ENCODE results near the gene CNTNAP2. TPM values are rescaled to one million over a fixed set of nuclear protein-coding genes. Genes with fewer than 3 reads are reported as not detected.

The CNTNAP2 gene
- total RNA-seq, 4 donors from 2014 or later, result not detected

DNA sequence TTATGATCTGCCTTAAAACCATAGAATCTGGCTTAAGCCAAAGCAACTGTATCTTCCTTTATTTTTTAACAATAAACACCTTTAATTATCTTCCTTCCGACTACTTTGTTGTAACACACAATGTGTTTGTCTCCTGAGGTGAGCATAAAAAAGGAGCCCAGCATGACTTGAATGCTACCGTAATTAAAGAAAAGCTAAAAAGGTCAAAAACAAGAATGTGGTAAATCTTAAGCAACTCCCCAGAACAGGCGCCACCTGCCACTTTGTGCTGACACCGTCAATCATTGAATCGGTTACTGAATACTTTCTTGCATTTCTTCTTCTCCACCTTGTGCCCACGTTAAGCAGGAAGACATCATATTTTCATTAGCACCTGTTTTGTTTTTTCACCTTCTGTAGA lies 1904.1 kb downstream of the CNTNAP2 start:
- Histone ChIP-seq H3K9me3 (no peaks in the 10 kb centered on the region), H3K36me3 (no peaks in the 10 kb centered on the region), H3K4me3 (no peak overlapping the region), H3K27me3 (no peaks in the 10 kb centered on the region), H3K27ac (no peak overlapping the region), H3K4me1 (no peaks in the 10 kb centered on the region)
- in situ Hi-C loops (cut with MboI; ENCODE audit: low sequenced_read_pairs in 4 of 4), result no loop called here
- intact Hi-C loops (cut with DNase I; ENCODE audit: low total_unique reads), result no loop called here
- TF ChIP-seq POLR2A (IDR thresholded peaks at IDR 0.05), result no peak
- TF ChIP-seq, protein P1, sequence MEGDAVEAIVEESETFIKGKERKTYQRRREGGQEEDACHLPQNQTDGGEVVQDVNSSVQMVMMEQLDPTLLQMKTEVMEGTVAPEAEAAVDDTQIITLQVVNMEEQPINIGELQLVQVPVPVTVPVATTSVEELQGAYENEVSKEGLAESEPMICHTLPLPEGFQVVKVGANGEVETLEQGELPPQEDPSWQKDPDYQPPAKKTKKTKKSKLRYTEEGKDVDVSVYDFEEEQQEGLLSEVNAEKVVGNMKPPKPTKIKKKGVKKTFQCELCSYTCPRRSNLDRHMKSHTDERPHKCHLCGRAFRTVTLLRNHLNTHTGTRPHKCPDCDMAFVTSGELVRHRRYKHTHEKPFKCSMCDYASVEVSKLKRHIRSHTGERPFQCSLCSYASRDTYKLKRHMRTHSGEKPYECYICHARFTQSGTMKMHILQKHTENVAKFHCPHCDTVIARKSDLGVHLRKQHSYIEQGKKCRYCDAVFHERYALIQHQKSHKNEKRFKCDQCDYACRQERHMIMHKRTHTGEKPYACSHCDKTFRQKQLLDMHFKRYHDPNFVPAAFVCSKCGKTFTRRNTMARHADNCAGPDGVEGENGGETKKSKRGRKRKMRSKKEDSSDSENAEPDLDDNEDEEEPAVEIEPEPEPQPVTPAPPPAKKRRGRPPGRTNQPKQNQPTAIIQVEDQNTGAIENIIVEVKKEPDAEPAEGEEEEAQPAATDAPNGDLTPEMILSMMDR (IDR thresholded peaks at IDR 0.05 in 4 of 5, conservative IDR thresholded peaks at IDR 0.05 in 1 of 5), result no peak
- DNase-seq, result no peak
- ATAC-seq, result no peak

DNA sequence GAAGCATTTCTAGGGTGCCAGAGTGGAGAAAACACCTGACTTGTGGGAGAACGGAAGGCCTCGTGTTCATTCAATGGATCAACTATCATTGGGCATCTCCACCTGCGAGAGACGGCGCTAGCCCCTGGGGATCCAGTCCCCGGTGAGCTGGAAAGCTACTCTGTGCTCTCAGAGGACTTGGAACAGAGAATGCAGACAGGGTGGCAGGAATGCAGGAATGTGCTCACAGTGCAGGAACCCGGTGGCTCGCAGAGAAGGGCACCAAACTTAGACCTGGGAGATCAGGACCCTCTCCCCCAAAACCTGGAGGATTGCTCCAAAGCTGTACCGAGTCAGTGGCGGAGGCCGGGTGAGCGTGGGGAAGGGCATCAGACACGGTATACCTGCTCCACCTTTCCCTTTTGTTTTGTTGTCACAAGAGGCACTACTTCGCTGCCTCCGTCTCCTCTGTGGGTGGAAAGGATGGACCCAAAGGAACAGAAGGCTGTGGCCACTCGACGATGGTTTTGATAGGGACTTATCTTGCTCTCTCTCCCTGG lies 1905.0 kb downstream of the CNTNAP2 start:
- no peak for TF ChIP-seq POLR2A (IDR thresholded peaks at IDR 0.05)
- TF ChIP-seq, protein P1 (IDR thresholded peaks at IDR 0.05 in 4 of 5, conservative IDR thresholded peaks at IDR 0.05 in 1 of 5), result no peak
- in situ Hi-C loops (cut with MboI; ENCODE audit: low sequenced_read_pairs in 4 of 4) (no loop called here), intact Hi-C loops (cut with DNase I; ENCODE audit: low total_unique reads) (no loop called here)
- no peak overlapping the region for H3K27ac ChIP-seq
- no peak overlapping the region for H3K4me3 ChIP-seq
- no peak for ATAC-seq
- no peaks in the 10 kb centered on the region for H3K36me3 ChIP-seq
- no peaks in the 10 kb centered on the region for H3K9me3 ChIP-seq
- H3K27me3 ChIP-seq, result no peaks in the 10 kb centered on the region
- no peak for DNase-seq
- H3K4me1 ChIP-seq, result no peaks in the 10 kb centered on the region

DNA sequence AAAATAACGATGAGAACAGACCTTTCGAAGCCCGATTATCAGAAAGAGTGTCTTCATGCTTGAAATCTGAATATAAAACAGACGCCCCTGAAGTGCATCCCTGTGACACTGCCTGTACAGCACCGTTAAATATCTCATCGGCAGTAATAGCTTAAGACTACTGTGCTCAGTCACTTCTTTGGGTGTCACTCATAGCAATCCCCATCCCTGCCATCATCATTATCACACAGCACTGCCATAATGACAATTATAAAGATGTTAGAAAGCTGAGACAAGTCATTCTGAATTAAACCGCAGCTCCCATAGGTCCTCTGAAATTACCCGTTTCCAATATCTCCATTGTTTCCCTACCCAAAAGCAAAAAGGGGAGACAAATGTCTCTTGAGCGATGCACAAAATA lies 1906.2 kb downstream of the CNTNAP2 start:
- intact Hi-C loops (cut with DNase I; ENCODE audit: low total_unique reads) (no loop called here), in situ Hi-C loops (cut with MboI; ENCODE audit: low sequenced_read_pairs in 4 of 4) (no loop called here)
- Histone ChIP-seq H3K27ac (no peak overlapping the region), H3K27me3 (no peaks in the 10 kb centered on the region), H3K4me3 (no peak overlapping the region), H3K4me1 (no peaks in the 10 kb centered on the region), H3K36me3 (no peaks in the 10 kb centered on the region), H3K9me3 (no peaks in the 10 kb centered on the region)
- ATAC-seq, result no peak
- no peak for DNase-seq
- no peak for TF ChIP-seq POLR2A (IDR thresholded peaks at IDR 0.05)
- TF ChIP-seq, protein P1 (IDR thresholded peaks at IDR 0.05 in 4 of 5, conservative IDR thresholded peaks at IDR 0.05 in 1 of 5), result no peak

DNA sequence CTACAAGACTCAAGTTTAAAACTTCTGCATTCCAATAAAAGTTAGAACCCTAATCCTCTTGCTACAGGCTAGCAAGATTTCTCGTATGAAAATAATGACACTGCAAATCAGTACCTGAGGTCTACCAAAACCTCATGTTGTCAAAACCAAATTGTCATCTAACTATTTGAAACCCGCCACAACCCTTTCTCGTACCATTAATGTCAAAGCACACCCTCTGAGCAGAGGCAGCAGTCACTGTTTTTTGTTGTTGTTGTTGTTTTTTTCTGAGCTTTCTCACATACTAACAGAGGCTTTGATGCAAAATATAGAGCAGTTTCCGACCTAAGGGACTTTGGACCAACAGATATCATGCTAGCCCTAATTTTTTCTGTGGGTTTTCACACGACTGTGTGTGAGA lies 1910.1 kb downstream of the CNTNAP2 start:
- ATAC-seq (no peak), DNase-seq (no peak)
- Histone ChIP-seq H3K4me3 (no peak overlapping the region), H3K36me3 (no peaks in the 10 kb centered on the region), H3K27me3 (no peaks in the 10 kb centered on the region), H3K9me3 (no peaks in the 10 kb centered on the region), H3K4me1 (no peaks in the 10 kb centered on the region), H3K27ac (no peak overlapping the region)
- intact Hi-C loops (cut with DNase I; ENCODE audit: low total_unique reads) (no loop called here), in situ Hi-C loops (cut with MboI; ENCODE audit: low sequenced_read_pairs in 4 of 4) (no loop called here)
- no peak for TF ChIP-seq POLR2A (IDR thresholded peaks at IDR 0.05)
- TF ChIP-seq, protein P1 (IDR thresholded peaks at IDR 0.05 in 4 of 5, conservative IDR thresholded peaks at IDR 0.05 in 1 of 5), result no peak

DNA sequence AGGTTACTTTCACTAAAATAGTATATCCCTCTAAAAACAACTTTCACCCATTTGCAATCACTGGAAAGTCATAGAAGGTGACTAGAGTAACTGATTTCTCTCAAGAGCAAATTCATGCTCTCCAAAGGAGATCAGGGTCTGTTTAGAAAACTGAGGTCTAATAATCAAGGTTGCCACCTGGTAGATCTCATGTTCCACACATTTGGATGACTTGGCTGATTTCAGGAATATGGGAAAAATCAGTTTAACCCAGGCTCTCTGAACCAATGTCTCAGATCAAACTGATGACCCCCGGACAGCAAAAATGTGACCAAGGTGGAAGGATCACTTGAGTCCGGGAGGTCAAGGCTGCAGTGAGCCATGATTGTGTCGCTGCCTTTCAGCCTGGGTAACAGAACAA lies 1911.6 kb downstream of the CNTNAP2 start:
- no peaks in the 10 kb centered on the region for H3K9me3 ChIP-seq
- H3K4me3 ChIP-seq, result no peak overlapping the region
- no peaks in the 10 kb centered on the region for H3K36me3 ChIP-seq
- intact Hi-C loops (cut with DNase I; ENCODE audit: low total_unique reads) (no loop called here), in situ Hi-C loops (cut with MboI; ENCODE audit: low sequenced_read_pairs in 4 of 4) (no loop called here)
- no peak overlapping the region for H3K27ac ChIP-seq
- no peaks in the 10 kb centered on the region for H3K4me1 ChIP-seq
- ATAC-seq (no peak), DNase-seq (no peak)
- TF ChIP-seq POLR2A (IDR thresholded peaks at IDR 0.05), result no peak
- TF ChIP-seq, protein P1 (IDR thresholded peaks at IDR 0.05 in 4 of 5, conservative IDR thresholded peaks at IDR 0.05 in 1 of 5), result no peak
- no peaks in the 10 kb centered on the region for H3K27me3 ChIP-seq

Measured in gastrocnemius medialis (tissue), 4 donors.